ENCODE data around the gene UHRF1.

- TF ChIP-seq TAF1 (IDR thresholded peaks at IDR 0.05; ENCODE audit: borderline replicate concordance, low read depth, low read length) = 0 out of 2 replicates have a peak, but pooled peaks have one; percentile 19
- TF ChIP-seq, protein P1, sequence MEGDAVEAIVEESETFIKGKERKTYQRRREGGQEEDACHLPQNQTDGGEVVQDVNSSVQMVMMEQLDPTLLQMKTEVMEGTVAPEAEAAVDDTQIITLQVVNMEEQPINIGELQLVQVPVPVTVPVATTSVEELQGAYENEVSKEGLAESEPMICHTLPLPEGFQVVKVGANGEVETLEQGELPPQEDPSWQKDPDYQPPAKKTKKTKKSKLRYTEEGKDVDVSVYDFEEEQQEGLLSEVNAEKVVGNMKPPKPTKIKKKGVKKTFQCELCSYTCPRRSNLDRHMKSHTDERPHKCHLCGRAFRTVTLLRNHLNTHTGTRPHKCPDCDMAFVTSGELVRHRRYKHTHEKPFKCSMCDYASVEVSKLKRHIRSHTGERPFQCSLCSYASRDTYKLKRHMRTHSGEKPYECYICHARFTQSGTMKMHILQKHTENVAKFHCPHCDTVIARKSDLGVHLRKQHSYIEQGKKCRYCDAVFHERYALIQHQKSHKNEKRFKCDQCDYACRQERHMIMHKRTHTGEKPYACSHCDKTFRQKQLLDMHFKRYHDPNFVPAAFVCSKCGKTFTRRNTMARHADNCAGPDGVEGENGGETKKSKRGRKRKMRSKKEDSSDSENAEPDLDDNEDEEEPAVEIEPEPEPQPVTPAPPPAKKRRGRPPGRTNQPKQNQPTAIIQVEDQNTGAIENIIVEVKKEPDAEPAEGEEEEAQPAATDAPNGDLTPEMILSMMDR (IDR thresholded peaks at IDR 0.05) = no peak
- TF ChIP-seq POLR2AphosphoS5 (IDR thresholded peaks at IDR 0.05; ENCODE audit: low read depth, low read length) = no peak
- peak; percentile 50 for TF ChIP-seq TCF12 (IDR thresholded peaks at IDR 0.05)
- TF ChIP-seq CHD2 (IDR thresholded peaks at IDR 0.05; ENCODE audit: low read length, partially characterized antibody) = no peak
- TF ChIP-seq MXI1 (IDR thresholded peaks at IDR 0.05; ENCODE audit: low read depth, low read length) = no peak
- TF ChIP-seq GABPA (IDR thresholded peaks at IDR 0.05; ENCODE audit: low read depth) = no peak
- no peak for TF ChIP-seq GATA2 (CRISPR knock-in tag; IDR thresholded peaks at IDR 0.05)
- TF ChIP-seq RAD21 (IDR thresholded peaks at IDR 0.05; ENCODE audit: low read length) = no peak
- TF ChIP-seq RCOR1 (IDR thresholded peaks at IDR 0.05; ENCODE audit: low read length) = no peak
These were observed 5.6 kb downstream of the UHRF1 start for GRCh38 chr19:4914736-4915501.

Data from SK-N-SH (cell line).